ENCODE results near the gene RNF112. TPM values are rescaled to one million over a fixed set of nuclear protein-coding genes. Genes with fewer than 3 reads are reported as not detected.

The RNF112 gene
- total and polyA plus RNA-seq, 2 of the 8 experiments (the other 6 are each of a cell fraction or from before 2014, with no cell fraction given) = 1.1 to 2.2 TPM

DNA sequence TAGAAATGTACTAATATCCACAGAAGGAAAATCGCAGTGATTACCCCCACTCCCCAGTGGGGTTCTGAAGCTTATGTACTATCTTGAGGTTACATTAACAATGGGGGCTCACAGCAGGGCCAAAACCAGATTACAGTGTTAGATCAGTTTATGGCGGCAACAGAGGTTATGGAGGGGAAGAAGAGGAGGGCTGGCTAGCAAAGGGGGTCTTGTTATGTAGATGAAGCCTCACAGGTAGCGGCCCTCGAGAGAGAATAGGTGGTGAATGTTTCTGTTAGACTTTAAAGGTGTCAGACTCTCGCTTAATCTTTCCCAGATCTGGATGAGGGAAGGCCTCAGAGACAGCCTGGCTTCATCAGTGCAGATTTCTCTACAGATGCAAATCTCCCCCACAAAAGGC lies 22.2 kb downstream of the RNF112 start:
- H4K91ac ChIP-seq (replicated peaks; ENCODE audit: insufficient read length, low read length) = no peak overlapping the region
- no peak overlapping the region for H3K27ac ChIP-seq (ENCODE audit: low read depth, low read length)
- no peak overlapping the region for H2AK5ac ChIP-seq (ENCODE audit: low read depth, low read length)
- H3K4me2 ChIP-seq (ENCODE audit: insufficient read depth in 1 of 2, low read depth in 2 of 2, low read length in 2 of 2) = peak overlapping the region; percentile 28 to 43
- H3K14ac ChIP-seq (ENCODE audit: insufficient read length) = no peak overlapping the region
- DNase-seq (ENCODE audit: low read depth in 1 of 2, low spot score in 2 of 2) (no peak), FAIRE-seq (peak; percentile 60)
- H3K79me1 ChIP-seq (ENCODE audit: low read depth, low read length) = no peaks in the 10 kb centered on the region
- no peak overlapping the region for H2AFZ ChIP-seq (ENCODE audit: low read length)
- H4K20me1 ChIP-seq (replicated peaks in 1 of 2; ENCODE audit: control insufficient read depth in 1 of 2, insufficient read depth in 2 of 2, low read length in 2 of 2) = no peaks in the 10 kb centered on the region
- no peak overlapping the region for H3K18ac ChIP-seq (ENCODE audit: extremely low read depth, low read length)
- ChIA-PET CTCF (ENCODE audit: partially characterized antibody) (interaction anchor here (0.7 to 4.4 kb wide), 27 partner anchors 8 to 333 kb away, joined by 3 to 31 read pairs (median 5); partner anchors contain the start of genes ALDH3A2 and B9D1), POLR2A (ENCODE audit: partially characterized antibody) (interaction anchor here (0.7 to 2.1 kb wide), 6 partner anchors 8 to 70 kb away, joined by 3 to 5 read pairs (median 3); no protein-coding TSS in a partner anchor)
- no peak overlapping the region for H3K9ac ChIP-seq (replicated peaks in 1 of 4; ENCODE audit: extremely low read depth in 1 of 4, low read depth in 3 of 4, low read length in 3 of 4)
- H3K79me2 ChIP-seq (ENCODE audit: control insufficient read depth in 1 of 2, insufficient read depth in 2 of 2, low read length in 2 of 2) = no peaks in the 10 kb centered on the region
- H2BK12ac ChIP-seq (ENCODE audit: low read depth, low read length) = no peak overlapping the region
- no peak overlapping the region for H3K56ac ChIP-seq (replicated peaks; ENCODE audit: insufficient read length, low read depth, low read length)
- H3K36me3 ChIP-seq (ENCODE audit: control insufficient read depth in 2 of 4, insufficient read depth in 4 of 4, low read length in 3 of 4) = no peaks in the 10 kb centered on the region
- H2BK15ac ChIP-seq (ENCODE audit: low read length) = no peak overlapping the region
- peaks cover 2% of the 10 kb centered on the region; the same call in 1 of the 2 replicates for H3K23me2 ChIP-seq (ENCODE audit: low read depth, low read length)
- no peak overlapping the region for H3K4ac ChIP-seq (replicated peaks; ENCODE audit: insufficient read length, low read depth, low read length)
- H3K23ac ChIP-seq (ENCODE audit: insufficient read length) = no peak overlapping the region
- no peak overlapping the region for H2BK120ac ChIP-seq (replicated peaks; ENCODE audit: low read depth, low read length)
- no peak overlapping the region for H4K8ac ChIP-seq (ENCODE audit: extremely low read depth, insufficient read depth, low read length)
- no peak overlapping the region for H4K5ac ChIP-seq (ENCODE audit: insufficient read length, low read depth, low read length)
- H3K4me3 ChIP-seq (ENCODE audit: extremely low read depth in 1 of 4, insufficient read depth in 2 of 4, low read depth in 3 of 4, low read length in 4 of 4) = peak overlapping the region in 1 of 4 experiments; percentile 31; a peak in 1 of 8 replicates
- no peaks in the 10 kb centered on the region for H3K9me3 ChIP-seq (ENCODE audit: insufficient read depth in 2 of 2, low read depth in 1 of 2, low read length in 1 of 2)
- no peak overlapping the region for H2BK5ac ChIP-seq (ENCODE audit: low read depth, low read length)
- H2BK20ac ChIP-seq (ENCODE audit: low read length) = no peak overlapping the region
- H3K4me1 ChIP-seq (replicated peaks in 1 of 4; ENCODE audit: control insufficient read depth in 3 of 4, insufficient read depth in 4 of 4, low read length in 3 of 4) = peaks cover 5 to 16% (median 11%) of the 10 kb centered on the region in 4 experiments
- H3K27me3 ChIP-seq (replicated peaks in 1 of 4; ENCODE audit: control insufficient read depth in 3 of 4, extremely low read depth in 1 of 4, insufficient read depth in 3 of 4, low read length in 3 of 4) = no peaks in the 10 kb centered on the region
- 5% methylated on average over 5 of the region's 5 CpGs; no CpG with 5 or more reads in 1 of the 2 experiments for WGBS, 2 experiments (ENCODE audit: extremely low coverage in 1 of 2, insufficient coverage in 1 of 2, insufficient read length in 1 of 2, insufficient replicate concordance in 2 of 2, low coverage in 1 of 2, low lambda C conversion rate in 2 of 2, missing lambda C conversion rate in 1 of 2)
- TF ChIP-seq HDAC2 (IDR thresholded peaks at IDR 0.05; ENCODE audit: borderline replicate concordance in 1 of 2, low read depth in 2 of 2, low read length in 2 of 2) (0 out of 4 replicates have a peak, but pooled peaks of 1 of the 2 experiments have one; percentile 40), BACH1 (IDR thresholded peaks at IDR 0.05; ENCODE audit: low read length) (no peak), POLR2A (IDR thresholded peaks at IDR 0.05; ENCODE audit: control extremely low read depth in 1 of 2, low read depth in 2 of 2, low read length in 2 of 2) (no peak)

All from H1 (cell line).